CD14-positive monocyte (primary cell): ENCODE measurements around the gene UGT1A8. TPM values are rescaled to one million over a fixed set of nuclear protein-coding genes. Genes with fewer than 3 reads are reported as not detected.

ENCODE experiments used
- DNase-seq, 3 donors: peaks; one replicate each; pipeline ENCODE4 v3.0.0-alpha.2; 2011 to 2022
- H2AFZ ChIP-seq: 2 replicates; pipeline ENCODE4 v1.6.0; 2012; ENCODE audit warnings: mild to moderate bottlenecking, low read depth, low read length, inconsistent platforms; ENCODE audit not compliant: insufficient read depth, poor library complexity, severe bottlenecking
- H3K27ac ChIP-seq, 2 donors: 1 replicate in 1 of 2; 2 replicates in 1 of 2; pipeline ENCODE4 v1.5.1; 2012 to 2013; ENCODE audit warnings: low read length in 2 of 2, control low read depth in 1 of 2, inconsistent platforms in 1 of 2, low read depth in 1 of 2, mild to moderate bottlenecking in 1 of 2
- H3K27me3 ChIP-seq, 2 donors: one replicate each; pipeline versions ENCODE4 v1.6.0 to v1.6.1; 2011 to 2013; ENCODE audit warnings: low read length in 2 of 2; ENCODE audit not compliant: control insufficient read depth in 2 of 2, insufficient read depth in 2 of 2
- H3K36me3 ChIP-seq, 2 donors: replicated peaks in 1 of 2; 1 replicate in 1 of 2; 2 replicates in 1 of 2; pipeline versions ENCODE4 v1.5.1 to v1.6.1; 2012 to 2013; ENCODE audit warnings: low read length in 2 of 2, control low read depth in 1 of 2, inconsistent platforms in 1 of 2, mild to moderate bottlenecking in 1 of 2; ENCODE audit not compliant: insufficient read depth in 2 of 2, control insufficient read depth in 1 of 2
- H3K4me1 ChIP-seq, 2 donors: 1 replicate in 1 of 2; 2 replicates in 1 of 2; pipeline versions ENCODE4 v1.5.1 to v1.6.1; 2012 to 2013; ENCODE audit warnings: low read length in 2 of 2, control low read depth in 1 of 2, inconsistent platforms in 1 of 2, mild to moderate bottlenecking in 1 of 2, moderate library complexity in 1 of 2; ENCODE audit not compliant: insufficient read depth in 2 of 2, control insufficient read depth in 1 of 2
- H3K4me2 ChIP-seq: replicated peaks from 2 replicates; pipeline ENCODE3; 2012; ENCODE audit warnings: low read length, moderate library complexity, mild to moderate bottlenecking; ENCODE audit not compliant: poor library complexity, severe bottlenecking; ENCODE audit errors: extremely low read depth
- H3K4me3 ChIP-seq, 3 experiments: fragments of 200-600 bp in 1 of 3; sonication (generic) in 1 of 3; replicated peaks in 1 of 3; 1 replicate in 2 of 3; 2 replicates in 1 of 3; pipeline ENCODE4 v1.5.1; 2011 to 2013; ENCODE audit warnings: low read length in 3 of 3, mild to moderate bottlenecking in 3 of 3, control low read depth in 2 of 3, low read depth in 2 of 3, inconsistent platforms in 1 of 3, moderate library complexity in 1 of 3
- H3K79me2 ChIP-seq: 2 replicates; pipeline ENCODE4 v1.6.0; 2012; ENCODE audit warnings: mild to moderate bottlenecking, control low read depth, inconsistent platforms, low read length, moderate library complexity; ENCODE audit not compliant: insufficient read depth
- H3K9ac ChIP-seq: 2 replicates; pipeline ENCODE4 v1.6.0; 2017; ENCODE audit warnings: low read length, mild to moderate bottlenecking; ENCODE audit not compliant: insufficient read depth, poor library complexity, severe bottlenecking
- H3K9me3 ChIP-seq, 2 donors: replicated peaks in 1 of 2; 1 replicate in 1 of 2; 2 replicates in 1 of 2; pipeline versions ENCODE4 v1.5.1 to v1.6.1; 2012 to 2013; ENCODE audit warnings: low read length in 2 of 2, control low read depth in 1 of 2; ENCODE audit not compliant: control insufficient read depth in 1 of 2, insufficient read depth in 1 of 2
- H4K20me1 ChIP-seq: 2 replicates; pipeline ENCODE4 v1.6.0; 2012; ENCODE audit warnings: mild to moderate bottlenecking, low read length, control low read depth, moderate library complexity; ENCODE audit not compliant: insufficient read depth
- H3K27ac Mint-ChIP-seq, 7 donors: one replicate each; pipeline ENCODE4 v1.8.0; 2020; ENCODE audit warnings: mild to moderate bottlenecking in 7 of 7, mixed read lengths in 7 of 7, moderate library complexity in 6 of 7, inconsistent platforms in 2 of 7
- H3K27me3 Mint-ChIP-seq, 3 donors: one replicate each; pipeline ENCODE4 v1.8.0; 2021 to 2022; ENCODE audit warnings: low read depth in 3 of 3, mild to moderate bottlenecking in 3 of 3, mixed read lengths in 3 of 3, moderate library complexity in 3 of 3, inconsistent platforms in 1 of 3
- H3K36me3 Mint-ChIP-seq, 2 donors: one replicate each; pipeline ENCODE4 v1.8.0; 2020; ENCODE audit warnings: mixed read lengths in 2 of 2, inconsistent platforms in 1 of 2, mild to moderate bottlenecking in 1 of 2
- H3K4me1 Mint-ChIP-seq: one replicate; pipeline ENCODE4 v1.8.0; 2020; ENCODE audit warnings: mild to moderate bottlenecking, mixed read lengths
- H3K4me3 Mint-ChIP-seq, 2 donors: one replicate each; pipeline ENCODE4 v1.8.0; 2020; ENCODE audit warnings: mild to moderate bottlenecking in 2 of 2, mixed read lengths in 2 of 2, moderate library complexity in 1 of 2
- H3K9me3 Mint-ChIP-seq, 7 donors: one replicate each; pipeline ENCODE4 v1.8.0; 2020 to 2022; ENCODE audit warnings: mixed read lengths in 7 of 7, mild to moderate bottlenecking in 6 of 7, moderate library complexity in 6 of 7, inconsistent platforms in 2 of 7
- WGBS: methylation state at CpG from one replicate; pipeline ENCODE4 v1.1.5; 2013; ENCODE audit warnings: missing lambda C conversion rate; ENCODE audit not compliant: insufficient coverage; 5-methylcytosine and 5-hydroxymethylcytosine counted together
- intact Hi-C, 2 donors: fragments of 100-400 bp; cut with micrococcal nuclease; formaldehyde crosslinking; loops; one replicate each; pipeline versions ENCODE4 v1.15.0 to v1.15.1; 2023
- polyA plus RNA-seq, 3 donors: library from polyadenylated mRNA; depleted of rRNA in 1 of 3; unstranded in 2 of 3; stranded (reverse) in 1 of 3; fragments of 300-500 nt in 2 of 3; fragments of >200 nt in 1 of 3; fragmentation: Illumina TruSeq in 2 of 3; gene quantifications; 1 replicate in 2 of 3; 2 replicates in 1 of 3; pipeline ENCODE4 v1.2.3, GENCODE V29; 2012 to 2021
- TF ChIP-seq, protein P1 (sequence below): fragments of 200-600 bp; IDR thresholded peaks from one replicate; pipeline ENCODE4 v1.8.0; 2022; ENCODE audit warnings: antibody characterized with exemption, mild to moderate bottlenecking

UGT1A8 gene
- polyA plus RNA-seq, 3 donors = not detected

- Mint-ChIP-seq H3K36me3 (no peaks in the 10 kb centered on the region), H3K27me3 (peaks cover 2 to 8% (median 7%) of the 10 kb centered on the region in 3 donors), H3K9me3 (peaks cover 0 to 6% (median 2%) of the 10 kb centered on the region in 7 donors), H3K27ac (no peak overlapping the region), H3K4me3 (no peak overlapping the region), H3K4me1 (no peaks in the 10 kb centered on the region)
- Histone ChIP-seq H3K79me2 (no peaks in the 10 kb centered on the region), H3K4me2 (no peak overlapping the region), H3K27ac (no peak overlapping the region), H3K9ac (no peak overlapping the region), H3K4me3 (no peak overlapping the region), H3K4me1 (no peaks in the 10 kb centered on the region), H4K20me1 (no peaks in the 10 kb centered on the region), H3K36me3 (no peaks in the 10 kb centered on the region), H3K9me3 (no peaks in the 10 kb centered on the region), H2AFZ (no peak overlapping the region), H3K27me3 (no peaks in the 10 kb centered on the region)
- intact Hi-C loops = no loop called here
- TF ChIP-seq, protein P1, sequence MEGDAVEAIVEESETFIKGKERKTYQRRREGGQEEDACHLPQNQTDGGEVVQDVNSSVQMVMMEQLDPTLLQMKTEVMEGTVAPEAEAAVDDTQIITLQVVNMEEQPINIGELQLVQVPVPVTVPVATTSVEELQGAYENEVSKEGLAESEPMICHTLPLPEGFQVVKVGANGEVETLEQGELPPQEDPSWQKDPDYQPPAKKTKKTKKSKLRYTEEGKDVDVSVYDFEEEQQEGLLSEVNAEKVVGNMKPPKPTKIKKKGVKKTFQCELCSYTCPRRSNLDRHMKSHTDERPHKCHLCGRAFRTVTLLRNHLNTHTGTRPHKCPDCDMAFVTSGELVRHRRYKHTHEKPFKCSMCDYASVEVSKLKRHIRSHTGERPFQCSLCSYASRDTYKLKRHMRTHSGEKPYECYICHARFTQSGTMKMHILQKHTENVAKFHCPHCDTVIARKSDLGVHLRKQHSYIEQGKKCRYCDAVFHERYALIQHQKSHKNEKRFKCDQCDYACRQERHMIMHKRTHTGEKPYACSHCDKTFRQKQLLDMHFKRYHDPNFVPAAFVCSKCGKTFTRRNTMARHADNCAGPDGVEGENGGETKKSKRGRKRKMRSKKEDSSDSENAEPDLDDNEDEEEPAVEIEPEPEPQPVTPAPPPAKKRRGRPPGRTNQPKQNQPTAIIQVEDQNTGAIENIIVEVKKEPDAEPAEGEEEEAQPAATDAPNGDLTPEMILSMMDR = no peak
- 83% methylated on average over 1 of the region's 3 CpGs for WGBS
- no peak for DNase-seq
Observed at GRCh38 chr2:233813236-233814055, 196.0 kb downstream of the UGT1A8 start.

DNA sequence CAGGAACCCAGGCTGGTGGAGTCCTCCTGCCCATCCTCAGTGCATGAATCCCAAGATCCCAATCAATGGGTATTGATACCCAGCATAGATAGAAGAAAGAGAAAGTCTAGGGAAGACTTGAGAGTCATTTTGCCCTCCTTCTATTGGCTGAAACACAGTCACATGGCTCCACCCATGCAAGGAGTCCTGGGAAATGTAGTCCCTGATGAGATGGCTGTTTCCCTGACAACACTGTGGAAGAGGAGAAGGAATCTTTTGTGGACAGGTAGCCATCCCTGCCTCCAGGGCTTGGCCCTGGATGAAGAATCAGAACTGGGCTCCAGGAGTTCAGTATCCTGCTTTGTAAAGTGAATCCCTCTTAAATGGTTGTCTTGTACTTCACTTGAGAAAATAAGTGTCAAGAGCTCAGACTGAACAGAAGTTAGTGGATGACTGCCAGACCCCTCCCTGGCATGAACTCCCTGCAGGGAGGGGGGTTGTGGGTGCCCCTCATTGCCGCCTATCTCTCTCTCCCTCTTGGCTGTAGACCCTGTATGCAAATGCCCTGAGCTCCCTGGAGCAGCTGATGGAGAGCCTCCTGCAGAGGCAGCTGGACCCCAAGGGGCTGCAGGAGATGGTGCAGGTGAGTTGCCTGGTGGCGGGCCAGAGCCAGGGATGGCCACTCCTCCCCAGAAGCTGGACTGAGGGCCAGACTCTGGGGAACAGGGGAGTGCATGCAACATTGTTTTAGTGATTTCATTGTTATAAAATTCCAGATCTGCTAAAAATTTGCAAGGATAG is 196.8 kb downstream of the UGT1A8 start:
- WGBS = 91% methylated on average over 1 of the region's 2 CpGs
- Mint-ChIP-seq H3K27me3 (peaks cover 2 to 8% (median 7%) of the 10 kb centered on the region in 3 donors), H3K36me3 (no peaks in the 10 kb centered on the region), H3K4me3 (no peak overlapping the region), H3K27ac (no peak overlapping the region), H3K9me3 (peaks cover 0 to 6% (median 2%) of the 10 kb centered on the region in 7 donors), H3K4me1 (no peaks in the 10 kb centered on the region)
- no peak overlapping the region for H3K9ac ChIP-seq
- TF ChIP-seq, protein P1 = no peak
- intact Hi-C loops = no loop called here
- no peaks in the 10 kb centered on the region for H3K4me1 ChIP-seq
- no peaks in the 10 kb centered on the region for H3K79me2 ChIP-seq
- no peak overlapping the region for H2AFZ ChIP-seq
- DNase-seq = no peak
- no peak overlapping the region for H3K27ac ChIP-seq
- no peaks in the 10 kb centered on the region for H4K20me1 ChIP-seq
- H3K9me3 ChIP-seq = no peaks in the 10 kb centered on the region
- H3K27me3 ChIP-seq = no peaks in the 10 kb centered on the region
- H3K4me3 ChIP-seq = no peak overlapping the region
- no peaks in the 10 kb centered on the region for H3K36me3 ChIP-seq
- H3K4me2 ChIP-seq = no peak overlapping the region
